GM15510 (cell line): ENCODE data around the gene POU6F1.

Experiments
- POLR2A ChIP-seq: IDR thresholded peaks from 3 replicates; pipeline ENCODE4 v1.6.1; 2011; ENCODE audit warnings: borderline replicate concordance; ENCODE audit not compliant: insufficient read length; ENCODE audit errors: extremely low read depth

POU6F1 gene

DNA sequence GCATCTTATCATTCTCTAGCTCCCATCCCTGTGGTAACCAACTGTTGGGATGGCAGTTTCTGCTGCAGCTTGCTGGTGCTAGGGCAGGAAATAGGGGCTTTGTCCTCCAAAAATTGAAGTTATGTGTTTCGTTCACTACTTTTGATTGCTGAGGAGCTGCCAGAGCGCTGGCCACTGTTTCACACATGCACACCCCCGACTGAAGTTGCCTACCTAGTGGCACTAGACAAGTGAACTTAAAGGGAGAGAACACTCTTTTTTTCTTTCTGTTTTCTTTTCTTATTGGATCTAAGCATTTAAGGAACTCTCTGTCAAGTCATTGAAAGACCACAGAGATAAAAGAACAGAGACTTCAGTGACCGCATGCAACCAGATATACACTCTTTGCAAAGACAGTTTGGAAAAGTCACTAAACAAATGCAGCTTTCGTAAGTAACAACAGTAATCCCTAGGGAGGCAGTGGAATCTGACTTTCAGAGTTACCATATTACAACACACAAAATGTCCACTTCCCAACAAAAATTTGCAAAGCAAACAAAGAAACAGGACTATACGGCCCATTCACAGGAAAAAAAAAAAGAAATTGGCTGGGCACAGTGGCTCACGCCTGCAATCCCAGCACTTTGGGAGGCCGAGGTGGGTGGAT is 56.9 kb downstream of the POU6F1 start:
- TF ChIP-seq POLR2A = no peak

DNA sequence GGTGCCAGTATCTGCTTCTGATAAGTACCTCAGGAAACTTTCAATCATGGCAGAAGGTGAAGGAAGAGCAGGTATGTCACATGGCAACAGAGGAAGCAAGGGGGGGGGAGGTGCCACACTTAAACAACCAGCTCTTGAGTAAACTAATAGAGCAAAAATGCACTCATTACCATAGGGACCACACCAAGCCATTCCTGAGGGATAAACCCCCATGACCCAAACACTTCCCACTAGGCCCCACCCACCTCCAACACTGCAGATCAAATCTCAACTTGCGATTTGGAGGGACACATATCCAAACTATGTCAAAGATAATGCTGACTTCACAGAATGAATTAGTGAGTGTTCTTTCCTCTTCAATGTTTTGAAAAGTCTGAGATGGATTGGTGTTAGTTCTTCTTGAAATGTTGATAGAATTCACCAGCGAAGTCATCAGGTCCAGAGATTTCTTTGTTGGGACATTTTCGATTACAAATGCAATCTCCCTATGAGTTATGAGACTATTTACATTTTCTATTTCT is 61.6 kb downstream of the POU6F1 start:
- no peak for TF ChIP-seq POLR2A

DNA sequence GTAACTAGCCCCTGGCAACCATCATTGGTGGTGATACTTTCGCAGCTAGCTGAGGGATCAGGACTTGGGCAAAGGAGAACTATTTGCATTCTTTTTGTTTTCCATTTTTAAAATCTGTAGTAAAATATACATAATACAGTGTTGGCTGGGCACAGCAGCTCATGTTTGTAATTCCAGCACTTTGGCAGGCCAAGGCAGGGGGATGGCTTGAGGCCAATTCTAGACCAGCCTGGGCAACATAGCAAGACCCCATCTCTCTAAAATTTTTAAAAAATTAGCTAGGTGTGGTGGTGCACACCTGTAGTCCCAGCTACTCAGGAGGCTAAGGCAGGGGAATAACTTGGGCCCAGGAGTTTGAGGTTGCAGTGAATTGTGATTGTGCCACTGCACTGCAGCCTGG is 64.9 kb downstream of the POU6F1 start:
- no peak for TF ChIP-seq POLR2A

DNA sequence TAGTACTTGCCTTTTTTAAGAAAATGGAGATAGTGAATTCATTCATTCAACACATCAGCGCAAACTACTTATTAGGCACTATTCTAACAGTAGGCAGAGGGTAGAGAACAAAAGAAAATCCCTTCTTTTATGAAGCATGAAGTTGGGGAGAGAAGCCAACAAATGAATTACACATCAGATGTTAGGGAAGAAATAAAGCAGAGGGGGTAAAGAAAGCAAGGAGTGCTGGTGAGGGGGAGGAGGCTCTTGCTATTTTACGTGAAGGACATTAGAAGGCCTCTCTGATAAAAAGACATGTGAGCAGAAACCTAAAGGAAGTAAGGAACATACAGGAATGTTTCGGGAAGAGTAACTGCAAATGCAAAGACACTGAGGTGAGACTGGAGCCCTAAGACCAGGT is 67.1 kb downstream of the POU6F1 start:
- no peak for TF ChIP-seq POLR2A

DNA sequence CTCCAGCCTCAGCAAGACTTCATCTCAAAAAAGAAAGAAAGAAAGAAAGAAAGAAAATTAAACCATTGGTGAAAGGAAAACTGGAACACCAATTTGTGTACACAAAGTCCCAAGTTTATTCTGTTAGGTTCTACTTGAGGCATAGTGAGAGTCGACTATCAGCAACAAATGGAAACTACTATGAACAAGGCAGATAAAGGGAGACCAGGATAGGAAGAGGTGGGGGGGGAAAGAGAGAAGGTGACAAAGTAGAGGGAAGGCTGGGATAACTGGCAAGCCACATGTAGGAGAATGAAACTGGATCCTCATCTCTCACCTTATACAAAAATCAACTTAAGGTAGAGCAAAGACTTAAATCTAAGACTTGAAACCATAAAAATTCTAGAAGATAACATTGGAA is 70.6 kb downstream of the POU6F1 start:
- TF ChIP-seq POLR2A = no peak

DNA sequence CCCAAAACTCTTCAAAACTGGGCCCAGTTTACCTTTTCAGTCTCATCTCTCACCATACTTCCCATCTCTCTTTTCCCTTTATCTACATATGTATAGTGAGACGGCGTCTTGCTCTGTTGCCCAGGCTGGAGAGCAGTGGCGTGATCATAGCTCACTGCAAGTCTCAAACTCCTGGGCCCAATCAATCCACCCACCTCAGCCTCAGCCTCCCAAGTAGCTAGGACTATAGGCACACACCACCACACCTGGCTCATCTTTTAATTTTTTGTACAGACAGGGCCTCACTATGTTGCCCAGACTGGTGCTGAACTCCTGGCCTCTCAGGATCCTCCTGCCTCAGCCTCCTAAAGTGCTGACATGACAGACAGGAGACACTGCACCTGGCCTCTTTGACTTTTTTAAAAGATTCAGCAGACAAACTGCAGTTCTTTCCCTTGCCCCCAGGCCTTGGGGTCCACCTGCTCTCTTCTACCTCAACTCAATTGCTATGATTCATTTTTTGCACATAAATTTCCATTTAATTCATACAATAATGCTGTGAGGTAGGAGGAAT is 78.5 kb downstream of the POU6F1 start:
- no peak for TF ChIP-seq POLR2A
